ENCODE results near the gene ADGRD1.

ADGRD1 gene

DNA sequence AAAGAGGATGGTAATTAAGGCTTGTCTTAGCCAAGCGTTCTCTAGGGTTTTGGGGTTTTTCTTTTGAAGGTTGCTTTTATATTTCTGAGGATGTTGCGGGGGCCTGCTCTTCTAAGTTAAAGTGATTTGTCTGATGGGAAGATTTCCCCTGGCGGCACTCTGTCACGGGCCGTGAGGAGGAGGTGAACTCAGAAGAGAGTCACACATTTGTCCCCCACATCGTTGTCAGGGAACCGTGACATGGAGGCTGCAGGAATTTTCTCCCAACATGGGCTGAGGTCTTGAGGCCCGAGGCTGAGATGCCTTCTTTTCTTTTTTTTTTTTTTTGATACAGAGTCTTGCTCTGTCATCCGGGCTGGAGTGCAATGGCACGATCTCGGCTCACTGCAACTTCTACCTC is 71.5 kb downstream of the ADGRD1 start:
- no peak for DNase-seq (ENCODE audit: low spot score)

DNA sequence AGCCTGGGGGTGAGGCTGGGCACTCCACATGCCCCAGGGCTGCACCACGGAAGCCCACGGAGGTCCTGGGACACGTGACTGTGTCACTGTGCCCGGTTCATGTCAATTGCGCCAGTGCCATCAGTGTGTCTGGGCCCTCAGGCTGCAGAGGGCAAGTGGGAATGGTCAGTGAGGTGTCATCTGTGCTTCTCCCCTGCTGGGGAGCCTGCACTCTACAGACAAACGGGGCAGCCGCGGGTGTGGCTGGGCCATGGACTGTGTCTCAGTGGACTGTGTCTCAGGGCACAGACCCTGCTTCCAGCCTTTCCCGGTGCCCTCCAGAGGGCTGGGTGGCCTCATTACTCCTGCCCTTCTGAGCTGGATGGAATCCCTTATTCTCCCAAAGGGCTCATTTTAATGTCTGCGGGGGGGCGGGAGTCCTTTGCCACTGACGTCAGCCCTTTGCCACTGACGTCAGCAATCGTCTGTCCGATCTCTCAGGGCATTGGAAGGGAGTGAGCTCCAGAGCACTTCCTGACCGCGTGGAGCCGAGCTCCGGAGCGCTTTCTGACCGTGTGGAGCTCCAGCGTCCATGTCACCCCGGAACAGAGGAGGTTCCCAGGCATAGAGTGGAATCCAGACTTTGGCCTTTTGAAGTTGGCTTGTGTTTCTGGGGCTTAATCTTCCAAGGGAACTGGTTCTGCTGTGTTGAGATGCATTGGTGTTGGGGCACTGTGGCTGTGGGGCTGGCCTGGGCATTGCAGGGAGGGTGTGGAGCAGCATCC is 72.4 kb downstream of the ADGRD1 start:
- DNase-seq (ENCODE audit: low spot score) = no peak

DNA sequence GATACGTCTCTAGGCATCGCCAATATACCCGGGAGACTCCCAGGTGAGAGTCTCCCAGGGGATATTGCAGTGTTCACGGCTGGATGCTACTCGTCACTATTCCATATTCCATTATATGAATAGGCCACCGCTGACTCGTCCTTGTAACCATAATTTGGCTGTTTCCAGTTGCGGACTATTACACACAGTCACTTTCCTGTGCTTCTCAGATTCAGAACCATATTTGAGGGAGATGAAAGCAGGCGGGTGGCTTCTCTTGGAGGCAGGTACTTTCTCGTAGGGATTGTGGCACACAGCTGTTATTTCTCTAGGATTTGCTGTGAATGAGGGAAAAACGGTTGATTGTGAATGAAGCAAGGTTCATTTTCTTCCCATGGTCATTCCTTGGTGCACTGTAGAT is 73.0 kb downstream of the ADGRD1 start:
- no peak for DNase-seq (ENCODE audit: low spot score)

DNA sequence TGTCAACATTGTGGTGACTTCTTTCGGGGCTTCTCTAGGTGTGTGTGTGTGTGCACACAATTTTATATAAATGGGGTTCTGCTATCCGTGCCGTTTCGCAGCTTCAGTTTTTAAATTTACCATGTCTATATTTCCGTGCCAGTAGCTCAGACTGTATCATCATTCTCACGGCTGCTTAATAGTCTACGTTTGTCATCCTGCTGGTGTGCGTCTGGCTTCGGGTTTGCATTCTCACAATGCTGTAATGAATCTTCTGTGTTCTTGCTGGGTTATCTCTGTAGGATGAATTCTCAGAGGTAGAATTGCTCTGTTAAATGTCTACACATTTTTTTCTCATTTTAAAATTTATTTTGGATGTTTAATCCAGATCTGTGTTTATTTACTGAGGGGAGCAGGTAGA is 73.6 kb downstream of the ADGRD1 start:
- DNase-seq (ENCODE audit: low spot score) = no peak

DNA sequence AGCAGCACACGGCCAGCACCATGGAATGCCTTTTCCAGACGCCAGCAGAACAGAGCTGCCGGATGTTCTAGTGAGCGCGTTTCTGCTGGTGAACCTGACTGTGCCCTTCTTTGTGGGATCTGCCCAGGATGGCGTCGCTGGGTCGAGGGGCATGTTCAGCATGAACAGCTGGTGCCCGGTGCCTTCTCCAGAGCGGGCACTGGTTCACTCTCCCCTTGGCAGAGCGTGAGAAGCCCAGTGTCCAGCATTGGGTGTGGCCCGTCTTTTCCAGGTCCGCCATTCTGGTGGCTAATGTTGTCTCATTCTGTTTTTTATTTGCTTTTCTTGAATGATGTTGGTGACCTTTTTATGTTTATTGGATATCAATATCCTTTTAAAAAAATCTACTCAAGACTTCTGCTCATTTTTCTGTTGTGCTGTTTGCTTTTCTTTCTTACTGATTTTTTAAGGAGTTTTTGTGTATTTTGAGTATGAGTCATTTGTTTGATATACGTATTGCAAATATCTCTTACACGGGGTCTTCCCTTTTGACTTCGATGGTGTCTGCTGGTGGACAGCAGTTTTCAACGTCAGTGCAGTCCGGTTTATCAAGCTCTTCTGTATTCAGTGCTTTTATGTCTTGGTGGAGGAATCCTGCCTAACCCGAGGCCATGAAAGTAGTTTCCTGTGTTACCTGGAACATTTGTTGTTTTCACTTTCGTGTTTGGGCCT is 74.3 kb downstream of the ADGRD1 start:
- no peak for DNase-seq (ENCODE audit: low spot score)

DNA sequence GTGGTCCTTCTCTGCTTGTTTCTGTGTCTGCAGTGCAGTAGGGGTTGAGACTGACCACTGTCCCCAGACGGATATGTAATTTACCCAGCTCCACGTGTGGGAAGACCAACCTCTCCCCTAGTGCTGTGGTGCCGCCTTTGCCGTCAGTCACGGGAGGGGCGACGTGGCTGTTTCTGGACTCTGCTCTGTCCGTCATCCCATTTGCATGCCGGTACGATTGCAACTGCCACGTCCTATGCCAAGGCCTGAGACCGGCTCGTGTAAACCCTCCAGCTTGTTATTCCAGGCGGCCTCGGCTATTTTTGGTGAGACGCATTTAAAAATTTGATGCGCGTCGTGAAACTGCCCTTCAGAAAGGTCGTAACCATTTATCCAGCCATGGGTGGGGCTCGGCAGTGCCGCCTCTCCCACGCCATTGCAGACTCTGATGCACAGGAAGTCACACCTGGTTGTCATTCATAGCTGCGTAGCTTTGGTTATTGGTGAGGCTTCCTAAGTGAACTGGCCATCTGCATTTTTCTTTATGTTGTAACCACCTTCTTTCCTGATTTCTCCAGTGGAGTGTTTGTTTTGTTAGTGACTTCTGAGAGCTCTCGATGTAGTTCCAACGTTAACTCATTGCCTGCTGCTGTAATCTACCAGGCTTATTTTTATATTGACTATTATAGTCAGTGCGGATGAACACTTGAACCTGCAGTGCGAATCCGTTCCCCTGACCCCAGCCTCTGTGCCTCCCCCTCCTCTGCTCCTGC is 75.1 kb downstream of the ADGRD1 start:
- DNase-seq (ENCODE audit: low spot score) = no peak

DNA sequence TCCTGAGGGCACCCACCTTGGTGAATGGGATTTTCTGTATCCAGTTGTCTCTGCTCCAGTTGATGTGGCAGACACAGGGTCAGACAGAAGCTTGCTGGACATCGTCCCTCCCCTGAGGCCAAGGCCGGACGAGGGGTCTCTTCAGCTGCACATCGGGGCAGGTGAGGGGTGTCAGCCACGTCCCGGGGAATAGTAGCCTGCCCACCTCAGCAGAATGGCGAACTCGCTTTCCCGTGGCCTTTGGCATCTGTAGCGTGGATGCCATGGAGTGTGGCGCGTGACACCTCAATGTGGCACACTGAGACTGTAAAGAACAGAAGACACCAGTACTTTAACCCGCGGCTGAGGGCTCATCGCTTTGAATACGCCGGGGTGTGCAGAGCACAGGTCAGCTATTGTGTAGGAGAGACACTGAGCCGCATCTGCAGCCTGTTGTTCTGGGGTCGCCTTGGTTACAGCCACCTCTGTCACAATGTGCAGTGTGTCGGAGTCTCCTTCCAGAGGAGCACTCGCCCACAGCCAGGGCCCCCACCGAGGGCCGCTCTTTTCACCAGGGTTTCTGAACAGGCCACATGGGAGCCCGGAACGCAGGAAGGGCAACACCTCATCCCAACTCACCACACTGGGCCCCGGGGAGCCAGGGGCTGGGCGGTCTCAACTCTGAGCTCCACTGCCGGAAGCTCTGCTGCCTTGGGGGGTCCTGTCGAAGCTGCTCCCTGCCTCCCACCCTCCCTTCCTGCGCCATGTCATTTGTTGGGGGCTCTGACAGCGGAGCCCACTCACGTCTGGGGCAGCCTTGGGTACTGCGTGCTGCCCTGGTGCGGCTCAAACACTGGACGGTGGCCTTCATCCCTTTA is 77.0 kb downstream of the ADGRD1 start:
- no peak for DNase-seq (ENCODE audit: low spot score)

DNA sequence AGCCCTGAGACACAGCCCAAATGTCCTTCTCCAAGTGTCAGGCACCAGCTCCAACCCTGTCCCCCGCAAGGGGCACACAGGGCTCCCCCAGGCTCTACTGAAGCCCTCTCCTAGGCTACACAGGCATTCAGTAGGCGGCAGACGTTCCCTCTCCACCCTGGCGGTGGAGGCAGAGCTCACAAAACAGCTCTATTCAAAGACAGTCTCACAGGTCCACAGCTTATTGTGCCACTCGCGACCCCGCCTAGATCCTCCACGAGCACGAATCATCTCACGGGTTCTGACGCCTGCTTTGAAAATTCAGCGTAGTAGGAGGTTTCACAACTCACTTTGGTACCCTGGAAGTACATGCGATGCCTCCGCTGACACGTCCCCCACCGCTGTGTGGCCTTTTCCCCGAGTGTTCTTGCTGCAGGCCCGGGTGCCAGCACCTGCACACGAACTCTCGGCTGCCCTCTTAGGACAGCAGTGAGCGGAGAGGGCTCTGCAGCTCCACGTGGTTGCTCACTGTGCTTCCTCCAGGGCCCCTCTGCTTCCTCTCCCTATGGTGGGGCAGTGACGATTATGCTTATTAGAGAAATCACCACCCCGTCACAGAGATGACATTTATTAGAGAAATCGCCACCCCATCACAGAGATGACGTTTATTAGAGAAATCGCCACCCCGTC is 78.5 kb downstream of the ADGRD1 start:
- DNase-seq (ENCODE audit: low spot score) = no peak

DNA sequence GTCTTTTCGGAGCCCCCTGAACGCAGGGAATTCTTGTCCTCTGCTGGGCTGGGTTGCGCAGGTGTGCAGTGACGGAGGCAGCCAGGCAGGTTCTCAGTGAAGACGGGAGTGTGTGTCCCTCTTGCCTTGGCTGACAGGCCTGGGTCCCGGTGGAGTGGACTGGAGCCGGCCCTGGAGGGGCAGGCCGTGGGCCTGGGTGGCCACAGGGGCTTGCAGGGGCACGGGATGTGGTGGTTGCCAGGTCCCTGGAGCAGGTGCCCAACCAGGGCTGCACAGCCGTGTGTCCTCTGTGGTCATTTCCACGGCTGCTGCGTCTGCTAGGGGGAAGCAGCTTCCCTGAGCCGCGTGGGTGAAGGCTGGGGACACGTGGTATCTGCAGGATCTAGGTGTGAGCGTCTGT is 79.8 kb downstream of the ADGRD1 start:
- no peak for DNase-seq (ENCODE audit: low spot score)

DNA sequence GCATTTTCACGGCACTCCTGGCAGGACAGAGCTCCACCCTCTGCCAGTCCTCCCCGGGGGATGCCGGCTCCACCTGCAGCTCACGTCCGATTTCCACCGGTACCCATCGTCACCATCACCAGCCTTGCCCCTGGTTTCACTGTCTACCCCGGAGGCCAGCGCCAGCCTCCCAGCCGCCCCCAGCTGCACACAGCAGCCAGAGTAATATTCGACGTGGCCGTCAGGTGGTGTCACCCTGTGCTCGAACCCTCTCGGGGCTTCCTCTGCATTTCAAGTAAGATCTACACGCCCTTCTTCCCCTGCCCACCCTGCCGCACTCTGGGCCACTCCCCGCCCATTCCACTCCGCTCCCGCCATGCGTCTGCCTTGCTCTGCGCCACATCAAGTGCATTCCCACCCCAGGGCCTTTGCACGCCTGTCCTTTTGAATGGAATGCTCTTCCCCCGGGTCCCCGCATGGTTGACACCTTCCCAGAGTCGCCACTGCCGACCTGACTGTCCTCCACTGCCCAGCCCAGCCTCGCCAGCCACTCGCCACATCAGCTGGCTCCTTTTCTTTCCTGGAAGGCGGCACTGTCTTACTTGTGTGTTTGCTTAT is 80.3 kb downstream of the ADGRD1 start:
- no peak for DNase-seq (ENCODE audit: low spot score)

DNA sequence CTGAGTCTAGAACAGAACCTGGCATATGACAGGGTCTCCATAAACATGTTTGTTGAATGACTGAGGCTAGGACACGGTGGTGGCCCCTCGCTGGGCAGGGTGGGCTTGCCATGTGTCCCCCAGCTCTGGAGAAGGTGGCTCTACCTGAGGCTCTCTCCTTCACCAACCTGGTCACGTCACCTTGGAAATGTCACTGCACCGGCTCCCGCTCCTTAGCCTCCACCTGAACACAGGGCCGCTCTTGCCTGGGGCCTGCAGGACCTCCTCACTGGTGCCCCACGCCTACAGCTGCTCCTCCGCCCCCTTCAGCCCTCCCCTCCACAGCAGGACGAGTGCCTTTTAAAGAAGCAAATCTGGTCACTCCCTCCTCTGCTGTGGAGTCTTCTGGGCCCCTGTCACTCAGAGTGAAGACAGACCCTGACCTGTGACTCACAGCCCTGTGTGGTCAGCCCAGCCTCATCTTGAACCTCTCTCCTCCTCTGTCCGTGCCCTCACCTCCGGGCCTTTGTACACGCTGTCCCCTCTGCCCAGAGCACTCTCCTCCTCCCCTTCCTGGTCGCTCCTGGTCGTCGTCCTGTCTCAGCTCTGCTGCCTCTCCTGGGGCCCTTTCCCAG is 81.0 kb downstream of the ADGRD1 start:
- DNase-seq (ENCODE audit: low spot score) = no peak

DNA sequence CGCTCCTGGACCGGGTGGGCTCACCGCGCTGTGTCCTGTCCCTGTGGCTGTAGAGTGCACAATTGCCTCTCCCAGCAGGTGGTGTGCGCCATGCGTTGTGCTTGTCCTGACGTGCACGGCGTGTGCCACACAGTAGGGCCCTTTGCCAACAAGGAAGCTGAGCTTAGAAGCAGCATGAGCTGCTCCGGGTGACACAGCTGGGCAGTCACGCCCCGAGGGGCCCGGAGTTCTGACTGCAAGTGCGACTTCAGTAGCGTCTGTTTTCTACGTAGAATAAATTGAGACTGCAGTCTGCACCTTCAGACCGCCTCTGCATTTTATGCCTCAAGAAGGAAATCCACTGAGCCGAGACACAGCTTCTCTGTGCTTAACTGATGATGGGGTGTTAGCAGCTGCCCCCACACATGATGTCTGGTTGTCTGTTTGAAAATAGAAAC is 81.6 kb downstream of the ADGRD1 start:
- DNase-seq (ENCODE audit: low spot score) = no peak

DNA sequence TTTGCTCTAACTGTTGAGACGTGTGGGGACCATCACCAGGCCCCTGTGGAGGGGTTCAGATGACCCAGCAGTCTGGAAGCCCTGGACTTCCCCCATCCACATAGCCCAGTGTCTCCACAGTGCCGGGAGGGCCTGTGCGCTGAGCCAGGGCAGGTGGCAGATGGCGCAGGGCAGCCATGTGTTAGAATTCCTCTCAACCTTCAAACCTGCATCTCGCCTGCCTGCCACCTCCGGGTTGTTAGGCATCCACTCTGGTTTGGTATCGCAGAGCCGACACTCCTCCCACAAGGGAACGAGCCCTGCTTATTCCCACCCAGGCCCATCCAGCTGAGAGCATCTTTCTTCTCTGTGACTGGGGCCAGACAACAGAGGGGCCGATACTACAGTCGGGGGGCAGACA is 84.5 kb downstream of the ADGRD1 start:
- no peak for DNase-seq (ENCODE audit: low spot score)

DNA sequence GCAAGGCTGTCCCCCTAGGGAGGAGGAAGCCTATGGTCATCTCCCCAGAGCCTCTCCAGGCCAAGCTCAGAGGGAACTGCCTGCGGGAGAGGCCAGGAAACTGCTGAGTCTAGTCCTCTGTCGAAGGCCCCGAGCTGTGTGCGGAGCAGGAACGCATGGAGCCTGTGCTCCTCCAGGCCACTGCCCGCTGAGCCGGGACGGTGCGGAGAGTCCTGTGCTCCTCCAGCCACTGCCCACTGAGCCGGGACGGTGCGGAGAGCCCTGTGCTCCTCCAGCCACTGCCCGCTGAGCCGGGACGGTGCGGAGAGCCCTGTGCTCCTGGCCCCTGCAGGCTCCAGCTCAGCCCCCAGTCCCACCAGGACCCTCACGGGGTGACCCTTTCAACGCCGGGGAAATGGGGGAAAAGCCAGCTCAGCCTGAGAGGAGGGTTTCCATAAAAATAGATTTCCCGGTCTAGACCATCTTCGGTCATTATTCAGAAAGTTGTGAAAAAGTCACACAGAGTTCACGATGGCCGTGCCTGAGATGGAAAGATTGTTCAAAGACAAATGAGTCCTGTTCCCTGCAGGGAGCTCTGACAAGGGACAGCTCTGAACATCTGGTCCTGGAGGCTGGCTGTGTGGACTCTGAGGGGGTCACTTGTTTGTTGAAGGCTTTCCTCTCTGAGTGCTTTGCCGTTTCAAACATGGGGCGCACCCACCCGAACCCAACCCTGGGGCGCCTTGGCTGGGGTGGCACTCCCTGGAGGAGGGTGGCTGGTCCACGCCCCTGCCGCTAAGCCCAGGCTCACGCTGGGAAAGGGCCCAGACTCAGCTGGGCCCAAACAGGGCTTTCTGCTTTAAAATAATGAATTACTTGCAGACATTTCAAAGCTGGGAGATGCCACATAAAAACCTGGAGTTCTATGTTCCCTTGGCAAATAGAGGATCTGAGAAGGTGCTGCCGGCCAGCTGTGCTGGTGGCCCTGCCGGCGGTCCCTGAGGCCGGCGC is 85.5 kb downstream of the ADGRD1 start:
- no peak for DNase-seq (ENCODE audit: low spot score)

DNA sequence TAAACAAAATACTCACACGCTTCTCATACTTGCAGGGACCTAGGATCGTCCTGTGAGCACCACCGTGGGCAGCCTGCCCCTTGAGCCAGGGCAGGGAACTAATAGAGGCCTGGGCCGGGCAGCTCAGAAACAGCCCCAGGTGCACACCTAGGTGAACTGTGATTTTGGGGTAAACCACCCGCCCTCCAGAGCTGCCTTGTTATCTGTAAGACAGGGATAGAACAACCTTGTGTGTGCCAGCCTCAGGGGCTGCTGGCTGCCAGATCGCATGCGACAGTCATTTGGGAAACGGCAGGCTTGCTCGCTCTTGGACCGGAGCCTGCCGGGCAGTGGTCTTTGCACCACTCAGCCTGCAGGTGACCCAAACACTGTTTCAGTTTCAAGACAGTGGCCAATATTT is 86.8 kb downstream of the ADGRD1 start:
- no peak for DNase-seq (ENCODE audit: low spot score)

DNA sequence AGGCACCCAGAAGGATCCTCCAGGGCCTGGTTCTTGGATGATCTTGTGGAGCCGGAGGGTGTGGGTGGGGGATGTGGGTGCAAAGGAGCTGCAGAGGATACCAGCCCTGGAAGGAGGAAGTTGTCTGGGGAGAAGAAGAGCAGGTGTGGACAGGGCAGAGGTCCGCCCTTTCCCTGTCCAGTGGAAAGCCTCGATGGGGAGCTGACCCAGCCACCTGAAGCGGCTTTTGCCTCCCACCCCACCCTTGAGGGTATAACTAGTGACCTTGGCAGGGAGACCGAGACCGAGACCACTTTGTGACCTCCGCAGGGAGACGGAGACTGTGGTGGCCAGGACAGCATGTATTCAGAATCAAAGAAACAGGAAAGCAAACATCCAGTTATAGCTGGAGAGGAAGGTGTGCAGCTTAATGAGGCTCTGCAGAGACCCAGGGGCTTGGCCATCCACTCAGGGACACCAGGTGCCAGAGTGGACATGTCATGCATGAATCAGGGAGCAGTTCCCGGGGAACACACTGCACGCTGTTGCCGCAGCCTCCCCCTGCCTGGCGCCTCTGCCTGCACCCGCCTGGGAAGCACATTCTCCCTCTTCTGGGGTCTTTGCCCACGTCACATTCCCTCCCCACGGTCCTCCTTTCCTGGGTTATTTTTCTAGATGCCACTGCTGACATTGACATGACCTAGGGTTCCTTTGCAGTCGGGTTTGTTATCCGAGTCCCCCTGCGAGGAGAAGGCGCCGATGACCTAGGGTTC is 87.7 kb downstream of the ADGRD1 start:
- no peak for DNase-seq (ENCODE audit: low spot score)

DNA sequence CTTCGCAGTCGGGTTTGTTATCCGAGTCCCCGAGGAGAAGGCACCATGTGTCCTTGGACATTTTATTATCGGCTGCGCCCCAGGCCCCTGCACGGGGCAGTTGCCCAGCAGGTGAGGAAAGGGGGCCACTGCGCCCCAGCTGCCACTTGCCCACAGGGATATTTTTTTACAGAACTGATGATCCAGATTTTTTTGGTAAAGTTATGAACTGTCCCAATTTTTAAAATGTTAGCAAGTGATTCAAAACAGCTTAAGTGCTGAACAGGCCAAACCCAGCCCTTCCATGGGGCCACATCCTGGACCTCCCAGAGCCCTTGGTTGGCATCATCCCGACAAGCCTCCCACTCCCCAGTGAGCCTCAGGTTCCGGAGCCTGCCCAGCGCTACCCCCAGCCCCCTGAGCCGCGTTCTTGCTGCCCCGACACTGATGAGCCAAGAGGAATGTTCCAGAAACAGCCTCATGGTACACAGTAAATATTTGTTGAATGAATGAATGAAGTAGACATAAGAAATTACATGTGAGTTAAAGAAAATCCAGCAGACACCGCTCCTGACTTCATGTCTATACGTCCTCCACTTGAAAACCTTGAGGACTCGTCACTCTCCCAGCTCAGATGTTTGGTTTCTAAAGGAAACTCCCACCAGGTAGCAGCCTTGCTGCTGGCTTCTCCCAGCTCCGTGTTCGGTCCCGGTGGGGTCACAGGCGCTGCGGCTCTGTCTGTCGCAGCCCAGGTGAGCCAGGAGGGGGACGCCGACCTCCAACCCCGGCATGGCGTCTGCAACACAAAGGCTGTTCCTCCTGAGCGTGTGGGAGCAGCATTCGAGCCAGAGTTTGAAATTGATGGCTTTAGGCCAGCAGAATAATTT is 88.5 kb downstream of the ADGRD1 start:
- no peak for DNase-seq (ENCODE audit: low spot score)

DNA sequence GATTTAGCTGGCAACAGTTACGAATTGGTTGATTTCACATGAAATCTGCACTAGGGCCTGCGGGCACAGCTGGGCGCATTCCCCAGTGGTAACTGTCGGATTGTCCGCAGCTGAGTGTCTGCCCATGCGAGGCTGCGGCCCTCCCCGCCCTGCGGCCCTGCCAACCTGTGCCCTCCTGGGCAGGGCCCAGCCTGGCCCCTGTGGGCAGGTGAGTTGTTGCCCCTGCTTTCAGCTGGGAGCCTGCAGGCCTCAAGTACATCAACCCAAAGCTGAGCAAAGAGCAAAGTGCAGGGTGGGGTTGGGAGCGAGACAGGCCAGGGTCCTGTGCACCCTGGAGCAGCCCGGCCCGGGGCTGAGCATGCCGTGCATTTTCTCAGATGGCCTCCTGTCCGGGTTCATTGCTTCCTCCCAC is 89.1 kb downstream of the ADGRD1 start:
- no peak for DNase-seq (ENCODE audit: low spot score)
